CD1c-positive myeloid dendritic cell (primary cell): Measurements from ENCODE around the gene METTL22.

Source experiments
- DNase-seq: peaks from one replicate; pipeline ENCODE4 v3.0.0-alpha.2; 2016; ENCODE audit errors: extremely low spot score

METTL22 gene

GRCh38 chr16:8594149-8594666 is 27.3 kb upstream of the METTL22 start:
- DNase-seq, result peak; percentile 42

GRCh38 chr16:8595783-8596182 is 25.7 kb upstream of the METTL22 start:
- no peak for DNase-seq

GRCh38 chr16:8596581-8596980 is 24.9 kb upstream of the METTL22 start:
- DNase-seq, result no peak

GRCh38 chr16:8600144-8600775 is 21.2 kb upstream of the METTL22 start:
- DNase-seq, result no peak

GRCh38 chr16:8605554-8605953 is 15.9 kb upstream of the METTL22 start:
- no peak for DNase-seq

GRCh38 chr16:8607214-8607613 is 14.3 kb upstream of the METTL22 start:
- no peak for DNase-seq

GRCh38 chr16:8611122-8611521 is 10.4 kb upstream of the METTL22 start:
- DNase-seq, result no peak

GRCh38 chr16:8611886-8612600 is 9.5 kb upstream of the METTL22 start:
- DNase-seq, result no peak

GRCh38 chr16:8614435-8615029 is 7.0 kb upstream of the METTL22 start:
- DNase-seq, result no peak

- DNase-seq, result no peak
Observed at GRCh38 chr16:8619671-8620370, 1.7 kb upstream of the METTL22 start.

- no peak for DNase-seq
Observed at GRCh38 chr16:8620535-8620934, 963 bp upstream of the METTL22 start.

- no peak for DNase-seq
Observed at GRCh38 chr16:8621222-8621571, 301 bp upstream of the METTL22 start.

GRCh38 chr16:8622315-8622656 is 788 bp downstream of the METTL22 start:
- no peak for DNase-seq

- DNase-seq, result peak; percentile 13
Observed at GRCh38 chr16:8623634-8624033, 2.1 kb downstream of the METTL22 start.

- DNase-seq, result no peak
Observed at GRCh38 chr16:8625491-8626087, 4.1 kb downstream of the METTL22 start.

GRCh38 chr16:8626946-8627345 is 5.4 kb downstream of the METTL22 start:
- DNase-seq, result no peak

- no peak for DNase-seq
Observed at GRCh38 chr16:8627456-8627855, 6.0 kb downstream of the METTL22 start.

GRCh38 chr16:8628981-8629725 is 7.7 kb downstream of the METTL22 start:
- DNase-seq, result no peak

- no peak for DNase-seq
Observed at GRCh38 chr16:8630255-8630953, 8.9 kb downstream of the METTL22 start.

- DNase-seq, result no peak
Observed at GRCh38 chr16:8631373-8631772, 9.9 kb downstream of the METTL22 start.
